HCT116 (cell line): ENCODE measurements around the gene GMDS. TPM values are rescaled to one million over a fixed set of nuclear protein-coding genes. Genes with fewer than 3 reads are reported as not detected.

Experiments
- ATAC-seq: fragments of 200-7000 bp; cut with Tn5 transposase; 2 replicates; pipeline ENCODE4 v1.9.1; 2020; ENCODE audit warnings: mild to moderate bottlenecking, moderate library complexity
- BruUV-seq: library from RNA; stranded (reverse); fragments of 400-500 nt; replicated peaks from 2 replicates; lab custom pipeline; 2021; lab: Mats Ljungman, UMichigan
- CTCF ChIA-PET: fragments of 300-600 bp; sonication (Branson Sonifier 250); formaldehyde crosslinking; loops from one replicate; lab custom pipeline; 2021; ENCODE audit warnings: antibody characterized with exemption; lab: Charles Lee
- POLR2A ChIA-PET: fragments of 300-600, 350-600 bp; sonication (Branson Sonifier 250); formaldehyde crosslinking; loops from one replicate; lab custom pipeline; 2021; ENCODE audit warnings: antibody characterized with exemption; lab: Charles Lee
- RAD21 ChIA-PET, 2 experiments: fragments of 300-600 bp; sonication (Branson Sonifier 250); formaldehyde crosslinking; loops; one replicate each; lab custom pipeline; 2023; ENCODE audit warnings: low total read pairs in 2 of 2; ENCODE audit not compliant: uncharacterized antibody in 2 of 2, unreplicated experiment in 2 of 2, low non-redundant PET in 1 of 2; lab: Charles Lee
- DNase-seq: peaks from one replicate; pipeline ENCODE4 v3.0.0-alpha.2; 2010; ENCODE audit warnings: low read depth, low spot score
- H2AFZ ChIP-seq: fragments of 200-600 bp; shearing (Covaris generic), sonication (generic); 2 replicates; pipeline ENCODE4 v1.6.1; 2017; ENCODE audit warnings: low read depth, mixed run types, mixed read lengths, antibody characterized with exemption, low read length; ENCODE audit not compliant: poor library complexity, severe bottlenecking
- H3K27ac ChIP-seq: 2 replicates; pipeline ENCODE4 v1.5.1; 2012; ENCODE audit warnings: low read depth, low read length
- H3K27me3 ChIP-seq: fragments of 200-600 bp; sonication (generic); 2 replicates; pipeline ENCODE4 v1.6.1; 2016; ENCODE audit warnings: mixed run types, low read length, mixed read lengths; ENCODE audit not compliant: insufficient read depth
- H3K36me3 ChIP-seq, 2 experiments: fragments of 200-500 bp in 1 of 2; fragments of 200-600 bp in 1 of 2; sonication (Bioruptor generic) in 1 of 2; sonication (generic) in 1 of 2; 2 replicates each; pipeline versions ENCODE4 v1.5.1 to v1.6.1; 2014 to 2016; ENCODE audit warnings: low read length in 2 of 2, inconsistent platforms in 1 of 2, mixed read lengths in 1 of 2, mixed run types in 1 of 2; ENCODE audit not compliant: insufficient read depth in 2 of 2, control insufficient read depth in 1 of 2
- H3K4me1 ChIP-seq, 2 experiments: fragments of 200-600 bp in 1 of 2; sonication (generic) in 1 of 2; 2 replicates each; pipeline versions ENCODE4 v1.5.1 to v1.6.1; 2012 to 2017; ENCODE audit warnings: low read length in 2 of 2, inconsistent platforms in 1 of 2, mild to moderate bottlenecking in 1 of 2, mixed read lengths in 1 of 2, mixed run types in 1 of 2, moderate library complexity in 1 of 2; ENCODE audit not compliant: insufficient read depth in 2 of 2, control insufficient read depth in 1 of 2
- H3K4me2 ChIP-seq: fragments of 200-600 bp; sonication (generic); 2 replicates; pipeline ENCODE4 v1.6.1; 2017; ENCODE audit warnings: mixed run types, low read length, mixed read lengths
- H3K4me3 ChIP-seq, 2 experiments: fragments of 200-600 bp in 1 of 2; sonication (generic) in 1 of 2; replicated peaks in 1 of 2; 2 replicates each; pipeline ENCODE4 v1.5.1; 2011 to 2016; ENCODE audit warnings: low read length in 2 of 2, control low read depth in 1 of 2, low read depth in 1 of 2, mild to moderate bottlenecking in 1 of 2, mixed read lengths in 1 of 2, mixed run types in 1 of 2
- H3K79me2 ChIP-seq: fragments of 200-600 bp; sonication (generic); 2 replicates; pipeline ENCODE4 v1.6.1; 2017; ENCODE audit warnings: mild to moderate bottlenecking, mixed run types, low read length, moderate library complexity, mixed read lengths; ENCODE audit not compliant: insufficient read depth
- H3K9ac ChIP-seq: fragments of 200-600 bp; sonication (generic); 2 replicates; pipeline ENCODE4 v1.6.1; 2016; ENCODE audit warnings: low read length, mixed read lengths
- H3K9me2 ChIP-seq: fragments of 200-600 bp; sonication (generic), shearing (Covaris generic); 2 replicates; pipeline ENCODE4 v1.6.1; 2017; ENCODE audit warnings: mixed run types, mild to moderate bottlenecking, moderate library complexity; ENCODE audit not compliant: insufficient read depth
- H3K9me3 ChIP-seq, 2 experiments: fragments of 200-500 bp in 1 of 2; fragments of 200-600 bp in 1 of 2; sonication (Bioruptor generic) in 1 of 2; sonication (generic) in 1 of 2; 2 replicates each; pipeline ENCODE4 v1.6.1; 2014 to 2017; ENCODE audit warnings: low read length in 2 of 2, mixed read lengths in 2 of 2, inconsistent platforms in 1 of 2, low read depth in 1 of 2, mild to moderate bottlenecking in 1 of 2, mixed run types in 1 of 2, moderate library complexity in 1 of 2; ENCODE audit not compliant: control insufficient read depth in 1 of 2, insufficient read depth in 1 of 2
- H4K20me1 ChIP-seq: fragments of 200-600 bp; sonication (generic), shearing (Covaris generic); 2 replicates; pipeline ENCODE4 v1.6.1; 2017; ENCODE audit warnings: mixed run types, mild to moderate bottlenecking, moderate library complexity; ENCODE audit not compliant: insufficient read depth
- CBX3 ChIP-seq: IDR thresholded peaks from 2 replicates; pipeline ENCODE4 v1.6.1; 2012; ENCODE audit warnings: low read depth
- CEBPB ChIP-seq: IDR thresholded peaks from 2 replicates; pipeline ENCODE4 v1.6.1; 2012; ENCODE audit warnings: low read depth
- EGR1 ChIP-seq: IDR thresholded peaks from 2 replicates; pipeline ENCODE4 v1.6.1; 2012; ENCODE audit warnings: low read depth
- EZH2phosphoT487 ChIP-seq: fragments of 200-600 bp; IDR thresholded peaks from 2 replicates; pipeline ENCODE4 v1.6.1; 2018; ENCODE audit warnings: antibody characterized with exemption, borderline replicate concordance
- JUND ChIP-seq: IDR thresholded peaks from 2 replicates; pipeline ENCODE4 v1.6.1; 2012
- POLR2A ChIP-seq: IDR thresholded peaks from 2 replicates; pipeline ENCODE4 v1.7.0; 2011; ENCODE audit warnings: borderline replicate concordance; ENCODE audit not compliant: insufficient read depth, insufficient read length; ENCODE audit errors: extremely low read depth
- RAD21 ChIP-seq: IDR thresholded peaks from 2 replicates; pipeline ENCODE4 v1.6.1; 2012; ENCODE audit warnings: low read depth, mild to moderate bottlenecking
- REST ChIP-seq: IDR thresholded peaks from 2 replicates; pipeline ENCODE4 v1.6.1; 2012; ENCODE audit warnings: low read depth
- SP1 ChIP-seq: IDR thresholded peaks from 2 replicates; pipeline ENCODE4 v1.6.1; 2012; ENCODE audit warnings: low read depth
- SRF ChIP-seq: IDR thresholded peaks from 2 replicates; pipeline ENCODE4 v1.6.1; 2012; ENCODE audit warnings: low read depth
- TCF7L2 ChIP-seq: IDR thresholded peaks from 2 replicates; pipeline ENCODE4 v1.7.0; 2011; ENCODE audit warnings: borderline replicate concordance, inconsistent platforms; ENCODE audit not compliant: insufficient read depth, insufficient read length; ENCODE audit errors: extremely low read depth
- YY1 ChIP-seq: IDR thresholded peaks from 2 replicates; pipeline ENCODE4 v1.6.1; 2011; ENCODE audit warnings: low read length, low read depth, moderate library complexity, mild to moderate bottlenecking; ENCODE audit not compliant: insufficient replicate concordance; ENCODE audit errors: extremely low read depth
- ZBTB33 ChIP-seq: IDR thresholded peaks from 2 replicates; pipeline ENCODE4 v1.6.1; 2011; ENCODE audit warnings: mild to moderate bottlenecking, low read length, moderate library complexity; ENCODE audit not compliant: insufficient replicate concordance; ENCODE audit errors: extremely low read depth
- ZNF274 ChIP-seq: fragments of 200-500 bp; sonication (Bioruptor generic); IDR thresholded peaks from 2 replicates; pipeline ENCODE4 v1.6.1; 2014; ENCODE audit warnings: mild to moderate bottlenecking, low read depth, low read length, inconsistent platforms
- intact Hi-C: fragments of 100-400 bp; cut with micrococcal nuclease; formaldehyde crosslinking; loops from 2 replicates; pipeline ENCODE4 v1.10.0; 2022
- total RNA-seq: library from RNA; stranded (reverse); gene quantifications from one replicate; pipeline ENCODE4 v1.2.1, GENCODE V29; 2021; ENCODE audit not compliant: unreplicated experiment
- TF ChIP-seq, protein P1 (sequence below): IDR thresholded peaks from 2 replicates; pipeline ENCODE4 v1.6.1; 2012
- TF ChIP-seq, protein P2 (sequence below), 3 experiments: fragments of 200-600 bp in 1 of 3; sonication (generic) in 1 of 3; IDR thresholded peaks in 2 of 3; conservative IDR thresholded peaks in 1 of 3; 2 replicates each; pipeline ENCODE4 v1.5.1; 2012 to 2017; ENCODE audit warnings: low read depth in 2 of 3, low read length in 2 of 3, antibody characterized with exemption in 1 of 3, borderline replicate concordance in 1 of 3, control low read depth in 1 of 3, mild to moderate bottlenecking in 1 of 3, mixed read lengths in 1 of 3, mixed run types in 1 of 3, moderate library complexity in 1 of 3; ENCODE audit not compliant: insufficient read depth in 1 of 3

The GMDS gene
- total RNA-seq, 1 experiment from 2014 or later = 34.4 TPM

DNA sequence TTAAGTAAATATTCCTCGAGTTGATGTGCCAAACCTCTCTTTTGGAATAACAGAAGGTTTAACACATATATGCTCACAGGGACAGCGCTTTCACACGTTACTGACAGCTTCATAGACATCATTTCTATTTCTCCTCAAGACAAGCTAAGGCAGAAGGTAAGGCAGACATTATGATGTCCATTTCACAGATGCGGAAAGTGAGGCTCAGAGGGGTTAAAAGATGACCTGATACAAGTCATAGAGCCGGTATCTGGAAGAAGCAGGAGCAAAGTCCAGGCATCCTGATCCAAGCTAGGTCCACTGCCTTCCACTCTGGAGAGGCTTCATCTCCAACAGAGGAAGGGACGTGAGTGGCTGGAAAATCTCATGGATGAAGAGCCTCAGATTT is 548.9 kb downstream of the GMDS start:
- Histone ChIP-seq H3K79me2 (no peaks in the 10 kb centered on the region), H3K36me3 (no peaks in the 10 kb centered on the region), H3K4me1 (peaks cover 0 to 3% of the 10 kb centered on the region in 2 experiments; a peak in 1 of 4 replicates), H2AFZ (no peak overlapping the region), H3K9ac (no peak overlapping the region), H3K9me2 (no peaks in the 10 kb centered on the region), H3K27me3 (no peaks in the 10 kb centered on the region), H4K20me1 (no peaks in the 10 kb centered on the region), H3K4me2 (no peak overlapping the region), H3K9me3 (no peaks in the 10 kb centered on the region), H3K27ac (no peak overlapping the region), H3K4me3 (no peak overlapping the region)
- DNase-seq (no peak), ATAC-seq (no peak)
- BruUV-seq = no TSS peak
- ChIA-PET POLR2A (no interaction called here), RAD21 (no interaction called here), CTCF (no interaction called here)
- intact Hi-C loops = no loop called here
- no peak for TF ChIP-seq EZH2phosphoT487
- TF ChIP-seq ZBTB33 = no peak
- no peak for TF ChIP-seq SRF
- TF ChIP-seq, protein P1, sequence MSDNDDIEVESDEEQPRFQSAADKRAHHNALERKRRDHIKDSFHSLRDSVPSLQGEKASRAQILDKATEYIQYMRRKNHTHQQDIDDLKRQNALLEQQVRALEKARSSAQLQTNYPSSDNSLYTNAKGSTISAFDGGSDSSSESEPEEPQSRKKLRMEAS = no peak
- TF ChIP-seq SP1 = no peak
- no peak for TF ChIP-seq ZNF274
- no peak for TF ChIP-seq CBX3
- no peak for TF ChIP-seq TCF7L2
- no peak for TF ChIP-seq EGR1
- no peak for TF ChIP-seq RAD21
- TF ChIP-seq POLR2A = no peak
- TF ChIP-seq, protein P2, sequence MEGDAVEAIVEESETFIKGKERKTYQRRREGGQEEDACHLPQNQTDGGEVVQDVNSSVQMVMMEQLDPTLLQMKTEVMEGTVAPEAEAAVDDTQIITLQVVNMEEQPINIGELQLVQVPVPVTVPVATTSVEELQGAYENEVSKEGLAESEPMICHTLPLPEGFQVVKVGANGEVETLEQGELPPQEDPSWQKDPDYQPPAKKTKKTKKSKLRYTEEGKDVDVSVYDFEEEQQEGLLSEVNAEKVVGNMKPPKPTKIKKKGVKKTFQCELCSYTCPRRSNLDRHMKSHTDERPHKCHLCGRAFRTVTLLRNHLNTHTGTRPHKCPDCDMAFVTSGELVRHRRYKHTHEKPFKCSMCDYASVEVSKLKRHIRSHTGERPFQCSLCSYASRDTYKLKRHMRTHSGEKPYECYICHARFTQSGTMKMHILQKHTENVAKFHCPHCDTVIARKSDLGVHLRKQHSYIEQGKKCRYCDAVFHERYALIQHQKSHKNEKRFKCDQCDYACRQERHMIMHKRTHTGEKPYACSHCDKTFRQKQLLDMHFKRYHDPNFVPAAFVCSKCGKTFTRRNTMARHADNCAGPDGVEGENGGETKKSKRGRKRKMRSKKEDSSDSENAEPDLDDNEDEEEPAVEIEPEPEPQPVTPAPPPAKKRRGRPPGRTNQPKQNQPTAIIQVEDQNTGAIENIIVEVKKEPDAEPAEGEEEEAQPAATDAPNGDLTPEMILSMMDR (IDR thresholded peaks at IDR 0.05 in 2 of 3, conservative IDR thresholded peaks at IDR 0.05 in 1 of 3; ENCODE audit: borderline replicate concordance in 1 of 3, insufficient read depth in 1 of 3, low read depth in 2 of 3, low read length in 2 of 3) = no peak
- TF ChIP-seq YY1 = no peak
- no peak for TF ChIP-seq JUND
- no peak for TF ChIP-seq REST
- TF ChIP-seq CEBPB = no peak
